Neural progenitor cell (in vitro differentiated cells): ENCODE measurements around the gene FARP2.

Source experiments
- EZH2 ChIP-seq: fragments of 200-600 bp; sonication (generic); IDR thresholded peaks from 2 replicates; pipeline ENCODE4 v1.6.1; 2017; ENCODE audit warnings: antibody characterized with exemption, mild to moderate bottlenecking, moderate library complexity
- EZH2phosphoT487 ChIP-seq: fragments of 200-600 bp; sonication (generic); IDR thresholded peaks from 2 replicates; pipeline ENCODE4 v1.6.1; 2017; ENCODE audit warnings: antibody characterized with exemption
- TF ChIP-seq, protein P1 (sequence below): fragments of 200-600 bp; sonication (generic); IDR thresholded peaks from 2 replicates; pipeline ENCODE4 v1.5.1; 2017; ENCODE audit warnings: antibody characterized with exemption, mild to moderate bottlenecking

DNA sequence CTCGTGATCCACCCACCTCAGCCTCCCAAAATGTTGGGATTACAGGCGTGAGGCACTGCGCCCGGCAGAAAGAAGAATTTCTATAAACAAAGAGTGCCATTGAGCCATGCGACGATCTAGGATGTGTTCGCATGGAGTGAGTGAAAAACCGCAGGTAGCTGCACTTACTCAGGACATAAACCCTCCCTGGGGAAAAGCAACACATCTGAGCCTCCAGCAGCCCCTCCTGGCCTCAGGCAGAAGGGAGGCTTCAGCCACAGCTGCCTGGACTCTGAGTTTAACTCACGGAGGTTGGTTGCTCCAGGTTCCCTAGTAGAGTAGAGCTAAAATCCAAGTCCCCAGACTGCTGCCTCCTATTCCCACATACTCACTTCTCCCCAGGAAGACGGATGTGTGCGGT lies 163.6 kb downstream of the FARP2 start:
- TF ChIP-seq EZH2phosphoT487 (no peak), EZH2 (no peak)
- TF ChIP-seq, protein P1, sequence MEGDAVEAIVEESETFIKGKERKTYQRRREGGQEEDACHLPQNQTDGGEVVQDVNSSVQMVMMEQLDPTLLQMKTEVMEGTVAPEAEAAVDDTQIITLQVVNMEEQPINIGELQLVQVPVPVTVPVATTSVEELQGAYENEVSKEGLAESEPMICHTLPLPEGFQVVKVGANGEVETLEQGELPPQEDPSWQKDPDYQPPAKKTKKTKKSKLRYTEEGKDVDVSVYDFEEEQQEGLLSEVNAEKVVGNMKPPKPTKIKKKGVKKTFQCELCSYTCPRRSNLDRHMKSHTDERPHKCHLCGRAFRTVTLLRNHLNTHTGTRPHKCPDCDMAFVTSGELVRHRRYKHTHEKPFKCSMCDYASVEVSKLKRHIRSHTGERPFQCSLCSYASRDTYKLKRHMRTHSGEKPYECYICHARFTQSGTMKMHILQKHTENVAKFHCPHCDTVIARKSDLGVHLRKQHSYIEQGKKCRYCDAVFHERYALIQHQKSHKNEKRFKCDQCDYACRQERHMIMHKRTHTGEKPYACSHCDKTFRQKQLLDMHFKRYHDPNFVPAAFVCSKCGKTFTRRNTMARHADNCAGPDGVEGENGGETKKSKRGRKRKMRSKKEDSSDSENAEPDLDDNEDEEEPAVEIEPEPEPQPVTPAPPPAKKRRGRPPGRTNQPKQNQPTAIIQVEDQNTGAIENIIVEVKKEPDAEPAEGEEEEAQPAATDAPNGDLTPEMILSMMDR: no peak
